ENCODE measurements around the gene EIF2AK3.

EIF2AK3 gene

DNA sequence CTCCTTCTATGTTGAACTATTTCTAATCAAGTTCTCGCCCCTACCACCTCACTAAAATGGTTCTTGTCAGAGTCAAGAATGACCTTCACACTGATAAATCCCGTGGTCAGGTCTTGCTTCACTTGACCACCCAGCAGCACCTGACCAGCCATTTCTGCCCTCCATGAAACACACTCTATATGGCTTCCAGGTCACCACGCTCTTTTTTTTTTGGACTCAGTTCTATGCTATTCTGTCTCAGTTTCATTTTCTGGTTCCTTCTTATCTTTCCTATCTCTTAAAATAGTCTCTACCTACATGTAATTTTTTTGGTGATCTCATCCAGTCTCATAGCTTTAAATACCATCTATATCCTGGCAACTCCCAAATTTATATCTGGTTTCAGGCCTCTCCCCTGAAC, 11.4 kb downstream of the EIF2AK3 start:
- H3K4me1 ChIP-seq (ENCODE audit: control insufficient read depth, insufficient read depth, low read length), result no peaks in the 10 kb centered on the region
- H3K27ac ChIP-seq (ENCODE audit: low read depth, low read length), result no peak overlapping the region
- peaks cover 23% of the 10 kb centered on the region for H3K36me3 ChIP-seq (ENCODE audit: control insufficient read depth, insufficient read depth, low read length)
- no peaks in the 10 kb centered on the region for H3K27me3 ChIP-seq (ENCODE audit: control insufficient read depth, insufficient read depth, low read length)
- no peak overlapping the region for H3K4me3 ChIP-seq (ENCODE audit: low read depth, low read length)
- no peak overlapping the region for H3K9ac ChIP-seq (ENCODE audit: low read depth, low read length)
- no peaks in the 10 kb centered on the region for H3K9me3 ChIP-seq (ENCODE audit: control insufficient read depth, insufficient read depth, low read length)

DNA sequence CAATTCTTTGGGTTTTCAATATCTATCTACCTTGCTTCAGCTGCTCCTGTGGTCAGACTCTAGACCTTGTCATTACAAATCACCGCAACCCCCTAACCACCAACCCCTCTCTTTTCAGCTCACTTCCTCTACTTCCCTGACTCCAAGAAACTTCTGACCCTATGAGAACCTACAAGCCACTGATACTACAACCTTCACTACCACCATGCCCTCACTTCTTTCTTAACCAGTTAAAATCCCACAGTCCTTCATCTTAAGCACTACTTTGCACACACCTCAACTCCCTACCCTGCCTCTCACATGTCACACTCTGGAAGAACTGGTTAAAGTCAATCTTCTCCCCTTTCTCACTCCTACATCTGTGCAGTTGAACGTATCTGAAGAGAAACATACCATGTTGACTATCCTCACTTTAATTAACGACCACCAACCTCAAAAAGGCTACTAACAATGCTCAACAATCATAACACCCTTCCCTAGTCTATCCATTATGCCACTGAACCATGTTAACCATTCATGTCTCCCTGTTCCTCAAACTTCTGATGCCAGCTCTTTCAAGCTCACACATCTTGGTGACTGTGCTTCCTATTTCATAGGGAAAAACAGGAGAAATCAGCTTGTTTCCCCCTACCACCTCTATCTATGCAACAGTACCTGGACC, 12.6 kb downstream of the EIF2AK3 start:
- no peak overlapping the region for H3K4me3 ChIP-seq (ENCODE audit: low read depth, low read length)
- no peak overlapping the region for H3K27ac ChIP-seq (ENCODE audit: low read depth, low read length)
- no peaks in the 10 kb centered on the region for H3K9me3 ChIP-seq (ENCODE audit: control insufficient read depth, insufficient read depth, low read length)
- H3K9ac ChIP-seq (ENCODE audit: low read depth, low read length), result no peak overlapping the region
- no peaks in the 10 kb centered on the region for H3K4me1 ChIP-seq (ENCODE audit: control insufficient read depth, insufficient read depth, low read length)
- no peaks in the 10 kb centered on the region for H3K27me3 ChIP-seq (ENCODE audit: control insufficient read depth, insufficient read depth, low read length)
- H3K36me3 ChIP-seq (ENCODE audit: control insufficient read depth, insufficient read depth, low read length), result peaks cover 23% of the 10 kb centered on the region

DNA sequence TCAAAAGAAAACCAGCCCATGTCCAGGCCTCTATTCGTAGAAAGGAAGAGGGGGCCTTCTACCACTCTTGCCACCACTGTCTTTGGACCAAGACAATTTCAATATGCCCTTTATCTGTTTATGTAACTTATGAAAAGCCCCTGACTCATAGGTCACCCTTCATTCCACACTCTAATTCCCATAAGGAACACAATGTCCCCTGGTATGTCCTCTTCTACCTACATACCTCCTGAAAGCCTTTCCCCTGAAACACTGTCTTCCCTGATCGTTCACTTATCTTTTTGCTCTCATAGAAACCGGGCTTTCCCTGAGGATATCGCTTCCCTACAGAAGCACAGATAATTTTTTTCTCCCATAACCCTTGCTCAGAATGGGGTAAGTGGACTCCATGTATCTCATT, 13.3 kb downstream of the EIF2AK3 start:
- Histone ChIP-seq H3K9me3 (ENCODE audit: control insufficient read depth, insufficient read depth, low read length) (no peaks in the 10 kb centered on the region), H3K4me3 (ENCODE audit: low read depth, low read length) (no peak overlapping the region), H3K27me3 (ENCODE audit: control insufficient read depth, insufficient read depth, low read length) (no peaks in the 10 kb centered on the region), H3K9ac (ENCODE audit: low read depth, low read length) (no peak overlapping the region), H3K4me1 (ENCODE audit: control insufficient read depth, insufficient read depth, low read length) (no peaks in the 10 kb centered on the region), H3K36me3 (ENCODE audit: control insufficient read depth, insufficient read depth, low read length) (peaks cover 23% of the 10 kb centered on the region), H3K27ac (ENCODE audit: low read depth, low read length) (no peak overlapping the region)

DNA sequence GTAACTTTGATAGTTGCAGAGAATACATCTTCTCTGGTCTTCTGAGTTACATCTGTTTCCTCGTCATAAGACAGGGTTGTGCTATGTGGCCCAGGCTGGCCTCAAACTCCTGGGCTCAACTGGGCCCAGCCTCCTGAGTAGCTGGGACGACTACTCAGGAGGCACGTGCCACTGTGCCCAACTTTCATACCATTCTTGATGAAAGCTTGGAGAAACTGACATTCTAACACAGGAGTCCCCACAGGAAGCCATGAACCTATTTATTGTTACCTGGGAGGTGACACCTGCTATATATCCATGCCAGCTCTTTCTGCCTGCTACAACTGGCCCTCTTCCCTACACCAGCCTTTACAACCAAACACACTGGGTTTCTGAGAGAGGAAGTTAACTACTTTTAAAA, 19.1 kb downstream of the EIF2AK3 start:
- Histone ChIP-seq H3K4me3 (ENCODE audit: low read depth, low read length) (no peak overlapping the region), H3K9ac (ENCODE audit: low read depth, low read length) (no peak overlapping the region), H3K9me3 (ENCODE audit: control insufficient read depth, insufficient read depth, low read length) (no peaks in the 10 kb centered on the region), H3K36me3 (ENCODE audit: control insufficient read depth, insufficient read depth, low read length) (peaks cover 19% of the 10 kb centered on the region), H3K27ac (ENCODE audit: low read depth, low read length) (no peak overlapping the region), H3K4me1 (ENCODE audit: control insufficient read depth, insufficient read depth, low read length) (peaks cover 11% of the 10 kb centered on the region; the same call in 1 of the 2 replicates), H3K27me3 (ENCODE audit: control insufficient read depth, insufficient read depth, low read length) (no peaks in the 10 kb centered on the region)

DNA sequence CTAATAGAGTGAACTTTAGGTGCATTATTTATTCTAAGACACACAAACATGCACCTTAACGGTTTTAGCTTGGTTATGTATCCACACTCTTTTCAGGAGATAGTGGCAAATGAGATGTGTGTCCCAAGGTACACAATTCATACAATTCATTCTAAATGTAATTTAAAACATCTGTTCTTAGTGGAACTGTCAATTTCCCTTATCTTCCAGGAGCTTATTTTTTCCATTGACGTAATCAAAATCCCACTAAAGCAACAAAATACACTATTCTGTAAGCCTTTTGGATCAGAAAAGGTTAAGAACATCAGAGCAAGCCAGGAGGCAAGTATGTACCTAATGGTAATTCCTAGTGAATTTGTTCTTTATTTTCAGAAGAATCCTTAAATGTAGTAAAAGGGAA, 19.8 kb downstream of the EIF2AK3 start:
- Histone ChIP-seq H3K9ac (ENCODE audit: low read depth, low read length) (no peak overlapping the region), H3K27me3 (ENCODE audit: control insufficient read depth, insufficient read depth, low read length) (no peaks in the 10 kb centered on the region), H3K4me3 (ENCODE audit: low read depth, low read length) (no peak overlapping the region), H3K4me1 (ENCODE audit: control insufficient read depth, insufficient read depth, low read length) (peaks cover 16% of the 10 kb centered on the region), H3K27ac (ENCODE audit: low read depth, low read length) (no peak overlapping the region), H3K36me3 (ENCODE audit: control insufficient read depth, insufficient read depth, low read length) (peaks cover 13% of the 10 kb centered on the region), H3K9me3 (ENCODE audit: control insufficient read depth, insufficient read depth, low read length) (no peaks in the 10 kb centered on the region)

DNA sequence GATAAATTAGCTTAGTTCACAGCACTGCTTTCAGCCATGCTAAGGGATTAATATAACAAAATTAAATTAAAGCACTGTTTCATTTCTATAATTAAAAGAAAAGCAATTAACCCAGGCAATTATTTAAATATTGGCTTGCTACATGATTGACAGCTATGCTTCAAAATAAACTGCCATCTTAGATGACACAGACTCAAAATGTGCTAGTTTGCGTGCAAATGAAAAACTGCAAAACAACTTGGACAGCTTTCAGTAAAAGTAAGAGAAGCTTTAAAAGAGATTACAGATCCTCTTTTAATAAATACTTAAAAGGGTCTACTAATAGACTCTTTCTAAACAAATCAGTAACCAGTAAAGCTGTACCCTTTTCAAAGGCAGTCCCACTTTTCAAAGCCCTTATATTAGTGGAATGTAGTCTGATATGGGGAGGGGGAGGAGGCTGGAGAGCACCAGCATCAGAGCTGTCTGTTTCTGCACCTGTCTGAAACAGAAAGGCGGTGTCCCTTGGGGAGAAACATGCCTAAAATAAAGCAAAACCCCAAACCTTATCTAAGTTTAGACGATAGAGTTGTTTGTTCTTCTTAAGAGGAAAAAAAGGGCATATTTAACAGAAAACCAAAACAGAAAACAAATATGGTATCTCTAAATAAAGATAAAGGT, 20.8 kb downstream of the EIF2AK3 start:
- Histone ChIP-seq H3K27me3 (ENCODE audit: control insufficient read depth, insufficient read depth, low read length) (no peaks in the 10 kb centered on the region), H3K4me1 (ENCODE audit: control insufficient read depth, insufficient read depth, low read length) (peaks cover 17% of the 10 kb centered on the region), H3K4me3 (ENCODE audit: low read depth, low read length) (no peak overlapping the region), H3K9me3 (ENCODE audit: control insufficient read depth, insufficient read depth, low read length) (no peaks in the 10 kb centered on the region), H3K36me3 (ENCODE audit: control insufficient read depth, insufficient read depth, low read length) (peaks cover 7% of the 10 kb centered on the region; the same call in 1 of the 2 replicates), H3K9ac (ENCODE audit: low read depth, low read length) (no peak overlapping the region), H3K27ac (ENCODE audit: low read depth, low read length) (no peak overlapping the region)

DNA sequence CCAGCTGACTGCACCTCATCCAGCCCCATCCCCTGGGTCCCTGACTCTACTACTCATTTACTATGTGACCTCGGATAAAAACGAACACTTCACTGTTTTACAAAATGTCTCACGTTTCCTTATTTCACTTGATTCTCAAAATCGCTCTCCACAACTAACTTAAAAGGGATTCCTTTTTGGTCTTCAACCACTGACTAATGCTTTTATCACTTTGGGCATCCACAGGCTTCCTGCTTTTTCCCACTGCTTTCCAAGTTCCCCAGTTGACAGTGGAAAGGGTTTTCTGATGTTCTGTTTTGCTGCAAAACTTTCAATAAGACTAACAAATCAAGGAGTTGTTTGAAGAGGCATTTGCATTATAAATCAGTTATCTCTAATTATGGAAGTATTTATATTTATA, 24.1 kb downstream of the EIF2AK3 start:
- H3K27ac ChIP-seq (ENCODE audit: low read depth, low read length), result no peak overlapping the region
- H3K36me3 ChIP-seq (ENCODE audit: control insufficient read depth, insufficient read depth, low read length), result no peaks in the 10 kb centered on the region
- no peaks in the 10 kb centered on the region for H3K9me3 ChIP-seq (ENCODE audit: control insufficient read depth, insufficient read depth, low read length)
- H3K9ac ChIP-seq (ENCODE audit: low read depth, low read length), result no peak overlapping the region
- H3K27me3 ChIP-seq (ENCODE audit: control insufficient read depth, insufficient read depth, low read length), result no peaks in the 10 kb centered on the region
- H3K4me1 ChIP-seq (ENCODE audit: control insufficient read depth, insufficient read depth, low read length), result peaks cover 42% of the 10 kb centered on the region
- no peak overlapping the region for H3K4me3 ChIP-seq (ENCODE audit: low read depth, low read length)

DNA sequence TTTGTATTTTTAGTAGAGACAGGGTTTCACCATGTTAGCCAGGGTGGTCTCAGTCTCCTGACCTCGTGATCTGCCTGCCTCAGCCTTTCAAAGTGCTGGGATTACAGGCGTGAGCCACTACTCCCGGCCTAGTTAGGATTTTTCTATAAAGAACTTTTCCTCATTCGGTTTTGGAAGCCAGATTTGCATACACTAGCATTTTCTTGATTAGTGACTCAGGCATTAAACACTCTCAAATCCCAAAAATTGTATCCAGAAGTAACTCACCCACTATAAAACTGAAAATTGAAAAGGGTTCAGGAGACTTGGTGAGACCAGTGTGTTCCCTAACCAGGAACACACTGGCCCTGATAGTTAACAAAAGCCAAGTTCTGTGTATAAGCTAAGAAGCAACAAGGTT, 25.2 kb downstream of the EIF2AK3 start:
- peak overlapping the region; percentile 62 for H3K27ac ChIP-seq (ENCODE audit: low read depth, low read length)
- H3K4me1 ChIP-seq (ENCODE audit: control insufficient read depth, insufficient read depth, low read length), result peaks cover 49% of the 10 kb centered on the region
- no peak overlapping the region for H3K9ac ChIP-seq (ENCODE audit: low read depth, low read length)
- H3K36me3 ChIP-seq (ENCODE audit: control insufficient read depth, insufficient read depth, low read length), result no peaks in the 10 kb centered on the region
- H3K27me3 ChIP-seq (ENCODE audit: control insufficient read depth, insufficient read depth, low read length), result no peaks in the 10 kb centered on the region
- no peaks in the 10 kb centered on the region for H3K9me3 ChIP-seq (ENCODE audit: control insufficient read depth, insufficient read depth, low read length)
- H3K4me3 ChIP-seq (ENCODE audit: low read depth, low read length), result no peak overlapping the region

DNA sequence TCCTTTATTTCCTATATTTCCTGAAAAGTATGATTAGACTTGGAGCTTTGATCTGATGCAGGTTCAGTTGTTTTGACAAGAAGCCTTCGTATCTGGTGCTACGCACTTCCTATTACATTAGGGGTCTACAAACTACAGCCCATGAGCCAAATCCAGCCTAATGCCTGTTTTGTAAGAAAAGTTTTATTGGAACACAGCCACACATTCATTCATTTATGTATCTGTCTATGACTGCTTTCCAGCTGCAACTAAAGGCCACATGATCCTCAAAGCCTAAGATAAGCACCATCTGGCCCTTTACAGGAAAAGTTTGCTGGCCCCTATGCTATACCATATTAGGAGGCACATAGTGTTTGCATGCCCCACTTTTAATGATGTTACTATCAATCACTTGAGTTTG, 26.0 kb downstream of the EIF2AK3 start:
- H3K4me3 ChIP-seq (ENCODE audit: low read depth, low read length), result no peak overlapping the region
- peaks cover 56% of the 10 kb centered on the region for H3K4me1 ChIP-seq (ENCODE audit: control insufficient read depth, insufficient read depth, low read length)
- H3K9me3 ChIP-seq (ENCODE audit: control insufficient read depth, insufficient read depth, low read length), result no peaks in the 10 kb centered on the region
- no peaks in the 10 kb centered on the region for H3K36me3 ChIP-seq (ENCODE audit: control insufficient read depth, insufficient read depth, low read length)
- H3K27ac ChIP-seq (ENCODE audit: low read depth, low read length), result peak overlapping the region; percentile 93
- peak overlapping the region; percentile 32; the same call in 1 of the 2 replicates for H3K9ac ChIP-seq (ENCODE audit: low read depth, low read length)
- H3K27me3 ChIP-seq (ENCODE audit: control insufficient read depth, insufficient read depth, low read length), result no peaks in the 10 kb centered on the region

DNA sequence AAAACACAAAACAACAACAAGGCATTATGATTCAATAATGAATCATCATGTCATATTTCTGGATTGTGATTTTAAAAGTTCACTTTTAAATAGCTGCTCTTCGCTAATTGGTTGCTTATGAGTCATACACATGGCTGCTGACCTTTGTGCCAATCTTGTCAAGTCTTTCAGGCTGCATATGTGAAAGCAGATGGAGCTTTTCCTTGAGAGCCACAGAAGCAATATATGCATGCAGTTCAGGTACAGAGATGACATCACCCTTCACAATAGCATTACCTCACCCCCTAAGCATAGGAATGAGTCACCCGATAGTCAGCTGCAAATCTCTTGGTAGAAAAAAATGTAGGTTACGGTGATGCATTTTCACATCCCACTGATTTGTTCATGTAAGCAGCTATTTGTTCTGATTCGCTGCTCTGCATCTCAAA, 27.2 kb downstream of the EIF2AK3 start:
- no peak overlapping the region; the same call in 1 of the 2 replicates for H3K4me3 ChIP-seq (ENCODE audit: low read depth, low read length)
- no peaks in the 10 kb centered on the region for H3K9me3 ChIP-seq (ENCODE audit: control insufficient read depth, insufficient read depth, low read length)
- no peaks in the 10 kb centered on the region for H3K27me3 ChIP-seq (ENCODE audit: control insufficient read depth, insufficient read depth, low read length)
- peak overlapping the region; percentile 93 for H3K27ac ChIP-seq (ENCODE audit: low read depth, low read length)
- peaks cover 61% of the 10 kb centered on the region for H3K4me1 ChIP-seq (ENCODE audit: control insufficient read depth, insufficient read depth, low read length)
- H3K9ac ChIP-seq (ENCODE audit: low read depth, low read length), result peak overlapping the region; percentile 40; the same call in 1 of the 2 replicates
- no peaks in the 10 kb centered on the region for H3K36me3 ChIP-seq (ENCODE audit: control insufficient read depth, insufficient read depth, low read length)

DNA sequence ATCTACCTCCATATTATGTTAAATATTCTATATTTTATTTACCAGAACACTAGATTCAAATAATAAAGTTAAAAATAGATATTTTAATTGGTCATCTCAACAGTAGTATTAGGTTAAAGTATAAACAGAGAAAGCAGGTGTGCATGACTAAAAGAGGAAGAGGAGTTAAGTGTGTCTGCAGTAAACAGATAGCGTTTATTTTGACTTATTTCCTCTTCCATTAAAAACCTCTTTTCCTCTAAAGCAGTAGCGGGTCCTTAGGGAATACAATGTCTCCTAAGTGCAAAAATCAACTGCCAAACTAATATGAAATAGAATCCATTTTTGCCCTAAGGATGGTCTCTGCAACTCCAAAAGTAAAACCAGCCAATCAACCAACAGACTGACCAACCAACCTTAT, 27.7 kb downstream of the EIF2AK3 start:
- Histone ChIP-seq H3K4me3 (ENCODE audit: low read depth, low read length) (no peak overlapping the region; the same call in 1 of the 2 replicates), H3K9me3 (ENCODE audit: control insufficient read depth, insufficient read depth, low read length) (no peaks in the 10 kb centered on the region), H3K27me3 (ENCODE audit: control insufficient read depth, insufficient read depth, low read length) (no peaks in the 10 kb centered on the region), H3K9ac (ENCODE audit: low read depth, low read length) (peak overlapping the region; percentile 40; the same call in 1 of the 2 replicates), H3K27ac (ENCODE audit: low read depth, low read length) (peak overlapping the region; percentile 93), H3K4me1 (ENCODE audit: control insufficient read depth, insufficient read depth, low read length) (peaks cover 61% of the 10 kb centered on the region), H3K36me3 (ENCODE audit: control insufficient read depth, insufficient read depth, low read length) (peaks cover under 1% of the 10 kb centered on the region; the same call in 1 of the 2 replicates)
